Measurements from ENCODE around the gene GALNT9. TPM values are rescaled to one million over a fixed set of nuclear protein-coding genes. Genes with fewer than 3 reads are reported as not detected.

Gene GALNT9
- total RNA-seq, 1 experiment from 2014 or later, result 2.6 TPM

DNA sequence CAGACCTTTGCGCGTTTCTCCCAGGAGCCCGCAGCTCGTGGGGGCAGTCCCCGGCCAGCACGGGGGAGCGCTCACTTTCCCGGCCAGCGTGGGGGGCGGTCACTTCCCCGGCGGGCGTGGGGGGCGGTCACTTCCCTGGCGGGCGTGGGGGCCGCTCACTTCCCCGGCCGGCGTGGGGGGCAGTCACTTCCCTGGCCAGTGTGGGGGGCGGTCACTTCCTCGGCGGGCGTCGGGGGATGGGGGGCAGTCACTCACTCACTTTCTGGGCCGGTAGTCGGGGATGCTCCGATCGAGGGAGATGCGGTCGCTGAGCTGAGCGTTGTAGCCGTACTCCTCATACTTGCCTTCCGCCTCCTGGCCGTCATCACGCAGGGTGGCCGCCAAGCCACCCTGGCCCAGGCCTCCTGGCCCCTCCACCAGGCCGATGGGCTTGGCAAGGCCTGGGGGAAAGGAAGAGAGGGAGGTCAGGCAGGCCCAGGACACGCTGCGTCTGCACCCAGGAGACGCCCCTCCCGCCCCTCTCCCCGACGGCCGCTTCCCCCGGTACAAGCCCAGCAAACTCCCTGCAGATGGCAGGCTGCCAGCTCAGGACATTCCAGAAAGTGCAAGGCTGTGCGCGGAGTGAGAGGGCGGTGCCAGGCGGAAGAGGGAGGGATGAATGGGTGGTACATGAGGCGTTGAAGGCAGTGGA, 43.3 kb downstream of the GALNT9 start:
- Histone ChIP-seq H4K20me1 (ENCODE audit: insufficient read depth) (no peaks in the 10 kb centered on the region), H3K36me3 (ENCODE audit: control insufficient read depth in 1 of 2, insufficient read depth in 2 of 2, low read length in 2 of 2) (no peaks in the 10 kb centered on the region), H3K9me3 (ENCODE audit: control insufficient read depth in 1 of 2, insufficient read depth in 1 of 2, low read depth in 1 of 2, low read length in 2 of 2) (no peaks in the 10 kb centered on the region; a peak in 1 of 4 replicates), H3K27ac (ENCODE audit: low read depth, low read length) (peak overlapping the region; percentile 62), H3K9ac (ENCODE audit: low read length) (peak overlapping the region; percentile 62), H3K4me3 (replicated peaks in 1 of 2; ENCODE audit: low read depth in 1 of 2, low read length in 2 of 2) (peak overlapping the region; percentile 39 to 55), H3K4me2 (ENCODE audit: low read length) (peak overlapping the region; percentile 94), H3K9me2 (ENCODE audit: insufficient read depth) (no peaks in the 10 kb centered on the region), H3K4me1 (ENCODE audit: control insufficient read depth in 1 of 2, insufficient read depth in 2 of 2, low read length in 2 of 2) (peaks cover 54 to 73% of the 10 kb centered on the region in 2 experiments), H2AFZ (ENCODE audit: low read depth, low read length, poor library complexity, severe bottlenecking) (no peak overlapping the region), H3K27me3 (ENCODE audit: insufficient read depth, low read length) (no peaks in the 10 kb centered on the region), H3K79me2 (ENCODE audit: insufficient read depth, low read length) (no peaks in the 10 kb centered on the region)
- TF ChIP-seq FOSL1 (IDR thresholded peaks at IDR 0.05; ENCODE audit: low read depth) (no peak), YY1 (IDR thresholded peaks at IDR 0.05; ENCODE audit: extremely low read depth, insufficient replicate concordance, low read depth, low read length) (no peak), EZH2phosphoT487 (IDR thresholded peaks at IDR 0.05; ENCODE audit: borderline replicate concordance) (no peak), SIN3A (IDR thresholded peaks at IDR 0.05; ENCODE audit: low read depth) (no peak), ELF1 (IDR thresholded peaks at IDR 0.05; ENCODE audit: borderline replicate concordance, low read depth) (no peak), JUND (IDR thresholded peaks at IDR 0.05) (no peak), ATF3 (IDR thresholded peaks at IDR 0.05) (no peak), POLR2A (IDR thresholded peaks at IDR 0.05; ENCODE audit: borderline replicate concordance, extremely low read depth, insufficient read depth, insufficient read length) (no peak), ZFX (IDR thresholded peaks at IDR 0.05) (no peak), EGR1 (IDR thresholded peaks at IDR 0.05; ENCODE audit: low read depth) (no peak)
- TF ChIP-seq, protein P1, sequence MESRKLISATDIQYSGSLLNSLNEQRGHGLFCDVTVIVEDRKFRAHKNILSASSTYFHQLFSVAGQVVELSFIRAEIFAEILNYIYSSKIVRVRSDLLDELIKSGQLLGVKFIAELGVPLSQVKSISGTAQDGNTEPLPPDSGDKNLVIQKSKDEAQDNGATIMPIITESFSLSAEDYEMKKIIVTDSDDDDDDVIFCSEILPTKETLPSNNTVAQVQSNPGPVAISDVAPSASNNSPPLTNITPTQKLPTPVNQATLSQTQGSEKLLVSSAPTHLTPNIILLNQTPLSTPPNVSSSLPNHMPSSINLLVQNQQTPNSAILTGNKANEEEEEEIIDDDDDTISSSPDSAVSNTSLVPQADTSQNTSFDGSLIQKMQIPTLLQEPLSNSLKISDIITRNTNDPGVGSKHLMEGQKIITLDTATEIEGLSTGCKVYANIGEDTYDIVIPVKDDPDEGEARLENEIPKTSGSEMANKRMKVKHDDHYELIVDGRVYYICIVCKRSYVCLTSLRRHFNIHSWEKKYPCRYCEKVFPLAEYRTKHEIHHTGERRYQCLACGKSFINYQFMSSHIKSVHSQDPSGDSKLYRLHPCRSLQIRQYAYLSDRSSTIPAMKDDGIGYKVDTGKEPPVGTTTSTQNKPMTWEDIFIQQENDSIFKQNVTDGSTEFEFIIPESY (IDR thresholded peaks at IDR 0.05; ENCODE audit: extremely low read depth, insufficient replicate concordance, low read length), result no peak
- TF ChIP-seq, protein P2, sequence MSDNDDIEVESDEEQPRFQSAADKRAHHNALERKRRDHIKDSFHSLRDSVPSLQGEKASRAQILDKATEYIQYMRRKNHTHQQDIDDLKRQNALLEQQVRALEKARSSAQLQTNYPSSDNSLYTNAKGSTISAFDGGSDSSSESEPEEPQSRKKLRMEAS (IDR thresholded peaks at IDR 0.05), result no peak
- no TSS peak for BruUV-seq (replicated peaks)
- CTCF ChIA-PET, result interaction anchor here (3.9 kb wide), 1 partner anchor 128 kb away, joined by 18 read pairs; no protein-coding TSS in a partner anchor
- ATAC-seq (peak; percentile 57), DNase-seq (ENCODE audit: low read depth, low spot score) (no peak)
- intact Hi-C loops (cut with micrococcal nuclease), result loop anchor here (5.0 kb wide), 2 partner anchors 71 to 106 kb away; no protein-coding TSS in a partner anchor
- RAD21 ChIA-PET (ENCODE audit: low non-redundant PET in 1 of 2, low total read pairs in 2 of 2, uncharacterized antibody in 2 of 2, unreplicated experiment in 2 of 2), result no interaction called here
- POLR2A ChIA-PET, result interaction anchor here (1.1 kb wide), 1 partner anchor 10 kb away, joined by 3 read pairs; no protein-coding TSS in a partner anchor

Data from HCT116 (cell line).